Right hindlimb (tissue), 1 donor: ENCODE results near the gene INSR.
"Not testable (repeated sequence)": the region's sequence is repeated elsewhere in the genome, so short reads cannot be mapped to it uniquely, and the experiment has no call there.

Experiments used
- DNase-seq: peaks from one replicate; pipeline ENCODE4 v3.0.0-alpha.2; 2018

INSR gene

GRCh38 chr19:7257148-7258040 is 36.8 kb downstream of the INSR start:
- no peak for DNase-seq

- DNase-seq, result no peak
Observed at GRCh38 chr19:7255631-7256030, 38.6 kb downstream of the INSR start.

- no peak for DNase-seq
Observed at GRCh38 chr19:7255119-7255518, 39.1 kb downstream of the INSR start.

- DNase-seq, result no peak
Observed at GRCh38 chr19:7254590-7254989, 39.6 kb downstream of the INSR start.

- DNase-seq, result no peak
Observed at GRCh38 chr19:7252364-7252763, 41.9 kb downstream of the INSR start.

GRCh38 chr19:7251494-7251893 is 42.7 kb downstream of the INSR start:
- no peak for DNase-seq

- no peak for DNase-seq
Observed at GRCh38 chr19:7250951-7251350, 43.3 kb downstream of the INSR start.

GRCh38 chr19:7250057-7250596 is 44.1 kb downstream of the INSR start:
- DNase-seq, result no peak

GRCh38 chr19:7247155-7247554 is 47.1 kb downstream of the INSR start:
- DNase-seq, result no peak

GRCh38 chr19:7246601-7247000 is 47.6 kb downstream of the INSR start:
- DNase-seq, result no peak

- DNase-seq, result no peak
Observed at GRCh38 chr19:7242601-7243258, 51.5 kb downstream of the INSR start.

GRCh38 chr19:7238051-7238450 is 56.2 kb downstream of the INSR start:
- peak; percentile 49 for DNase-seq

GRCh38 chr19:7236153-7236552 is 58.1 kb downstream of the INSR start:
- DNase-seq, result no peak

- peak; percentile 40 for DNase-seq
Observed at GRCh38 chr19:7230826-7231225, 63.4 kb downstream of the INSR start.

GRCh38 chr19:7229735-7230134 is 64.5 kb downstream of the INSR start:
- no peak for DNase-seq

- no peak for DNase-seq
Observed at GRCh38 chr19:7228935-7229541, 65.2 kb downstream of the INSR start.

- DNase-seq, result no peak
Observed at GRCh38 chr19:7227735-7228134, 66.5 kb downstream of the INSR start.

GRCh38 chr19:7227149-7227548 is 67.1 kb downstream of the INSR start:
- not testable (repeated sequence) for DNase-seq

- DNase-seq, result no peak
Observed at GRCh38 chr19:7226739-7227138, 67.5 kb downstream of the INSR start.

GRCh38 chr19:7225741-7226140 is 68.5 kb downstream of the INSR start:
- no peak for DNase-seq

- no peak for DNase-seq
Observed at GRCh38 chr19:7224995-7225394, 69.2 kb downstream of the INSR start.

- DNase-seq, result peak; percentile 70
Observed at GRCh38 chr19:7224209-7224686, 70.0 kb downstream of the INSR start.

GRCh38 chr19:7223429-7223828 is 70.8 kb downstream of the INSR start:
- DNase-seq, result no peak
